ENCODE results near the gene TGOLN2. TPM values are rescaled to one million over a fixed set of nuclear protein-coding genes. Genes with fewer than 3 reads are reported as not detected.

Gene TGOLN2
- total and polyA plus RNA-seq, 10 of the 15 experiments (the other 5 are each of a cell fraction or from before 2014, with no cell fraction given): 13.8 to 92.3 (median 49.4) TPM

DNA sequence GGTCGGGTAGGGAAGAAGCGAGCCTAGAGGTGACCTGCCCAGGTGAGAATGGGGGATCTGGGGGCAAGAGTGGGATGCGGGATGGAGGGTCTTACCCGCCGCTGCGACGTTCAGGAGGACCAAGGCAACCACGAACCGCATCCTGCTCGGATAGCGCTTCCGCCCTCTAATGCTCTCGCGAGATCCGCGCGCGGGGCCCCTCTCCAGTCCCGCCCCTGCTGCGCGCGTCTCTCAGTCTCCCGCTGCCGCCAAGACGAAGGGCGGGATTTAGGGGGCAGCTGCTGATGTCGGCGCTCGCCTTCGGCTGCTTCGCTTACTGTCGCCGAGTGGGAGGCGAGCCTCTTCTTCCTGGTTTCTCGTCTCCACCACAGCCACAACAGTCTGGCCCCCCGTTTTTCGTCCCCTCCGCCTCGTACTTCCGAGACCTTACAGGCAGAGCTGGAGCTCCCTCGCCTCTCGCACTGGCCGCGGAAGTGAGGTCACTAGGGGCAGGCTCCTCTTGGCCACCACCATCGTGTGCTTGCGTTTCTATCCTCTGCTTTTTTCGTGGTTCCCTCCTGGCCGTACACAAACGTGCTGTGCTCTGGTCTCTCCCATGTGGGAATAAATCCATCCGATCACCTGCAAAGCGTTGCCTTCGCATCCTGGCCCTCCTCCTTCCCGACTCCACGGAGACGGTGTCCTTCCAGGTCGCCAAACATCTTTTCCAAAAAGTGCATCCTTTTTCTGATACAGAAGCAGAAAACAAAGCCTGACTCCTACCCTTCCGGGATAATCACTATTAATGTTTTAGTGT is at the start of gene TGOLN2 (continued):
- TF ChIP-seq ASH2L (IDR thresholded peaks at IDR 0.05; ENCODE audit: borderline replicate concordance, low read depth) (no peak), ZZZ3 (IDR thresholded peaks at IDR 0.05; ENCODE audit: control insufficient read depth, insufficient read length, low read depth) (no peak), STAT3 (IDR thresholded peaks at IDR 0.05; ENCODE audit: low read depth, low read length) (no peak), TCF3 (IDR thresholded peaks at IDR 0.05; ENCODE audit: borderline replicate concordance, insufficient read depth, low read depth, low read length) (0 out of 2 replicates have a peak, but pooled peaks have one; percentile 63), PML (IDR thresholded peaks at IDR 0.05; ENCODE audit: low read length) (peak; percentile 99), SUZ12 (IDR thresholded peaks at IDR 0.05; ENCODE audit: unreplicated experiment) (no peak), TBL1XR1 (IDR thresholded peaks at IDR 0.05; ENCODE audit: low read depth, low read length) (0 out of 2 replicates have a peak, but pooled peaks have one; percentile 48), POU2F2 (IDR thresholded peaks at IDR 0.05; ENCODE audit: borderline replicate concordance, low read depth, low read length) (peak; percentile 72; the same call in 2 of the 3 replicates), HDAC6 (IDR thresholded peaks at IDR 0.05; ENCODE audit: unreplicated experiment) (peak; percentile 75), NFIC (IDR thresholded peaks at IDR 0.05; ENCODE audit: low read depth, low read length) (no peak), RCOR1 (conservative IDR thresholded peaks at IDR 0.05; ENCODE audit: low read depth, low read length) (peak; percentile 94; the same call in 1 of the 2 replicates), CEBPB (IDR thresholded peaks at IDR 0.05; ENCODE audit: borderline replicate concordance in 1 of 2, low read depth in 2 of 2, low read length in 2 of 2) (no peak), ZNF622 (IDR thresholded peaks at IDR 0.05) (no peak), BCLAF1 (IDR thresholded peaks at IDR 0.05) (no peak), POLR2AphosphoS2 (IDR thresholded peaks at IDR 0.05; ENCODE audit: low read depth, low read length) (peak; percentile 97), BRCA1 (IDR thresholded peaks at IDR 0.05; ENCODE audit: low read depth, low read length) (peak; percentile 89), EP300 (IDR thresholded peaks at IDR 0.05; ENCODE audit: borderline replicate concordance in 1 of 2, control insufficient read depth in 1 of 2, low read depth in 2 of 2, low read length in 2 of 2) (peak in 1 of 2 experiments; percentile 13; a peak in 1 of 4 replicates)
- TF ChIP-seq, protein P1, sequence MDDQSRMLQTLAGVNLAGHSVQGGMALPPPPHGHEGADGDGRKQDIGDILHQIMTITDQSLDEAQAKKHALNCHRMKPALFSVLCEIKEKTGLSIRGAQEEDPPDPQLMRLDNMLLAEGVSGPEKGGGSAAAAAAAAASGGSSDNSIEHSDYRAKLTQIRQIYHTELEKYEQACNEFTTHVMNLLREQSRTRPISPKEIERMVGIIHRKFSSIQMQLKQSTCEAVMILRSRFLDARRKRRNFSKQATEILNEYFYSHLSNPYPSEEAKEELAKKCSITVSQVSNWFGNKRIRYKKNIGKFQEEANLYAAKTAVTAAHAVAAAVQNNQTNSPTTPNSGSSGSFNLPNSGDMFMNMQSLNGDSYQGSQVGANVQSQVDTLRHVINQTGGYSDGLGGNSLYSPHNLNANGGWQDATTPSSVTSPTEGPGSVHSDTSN (IDR thresholded peaks at IDR 0.05; ENCODE audit: insufficient replicate concordance, low read depth, low read length): no peak
- TF ChIP-seq, protein P2, sequence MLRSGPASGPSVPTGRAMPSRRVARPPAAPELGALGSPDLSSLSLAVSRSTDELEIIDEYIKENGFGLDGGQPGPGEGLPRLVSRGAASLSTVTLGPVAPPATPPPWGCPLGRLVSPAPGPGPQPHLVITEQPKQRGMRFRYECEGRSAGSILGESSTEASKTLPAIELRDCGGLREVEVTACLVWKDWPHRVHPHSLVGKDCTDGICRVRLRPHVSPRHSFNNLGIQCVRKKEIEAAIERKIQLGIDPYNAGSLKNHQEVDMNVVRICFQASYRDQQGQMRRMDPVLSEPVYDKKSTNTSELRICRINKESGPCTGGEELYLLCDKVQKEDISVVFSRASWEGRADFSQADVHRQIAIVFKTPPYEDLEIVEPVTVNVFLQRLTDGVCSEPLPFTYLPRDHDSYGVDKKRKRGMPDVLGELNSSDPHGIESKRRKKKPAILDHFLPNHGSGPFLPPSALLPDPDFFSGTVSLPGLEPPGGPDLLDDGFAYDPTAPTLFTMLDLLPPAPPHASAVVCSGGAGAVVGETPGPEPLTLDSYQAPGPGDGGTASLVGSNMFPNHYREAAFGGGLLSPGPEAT (IDR thresholded peaks at IDR 0.05; ENCODE audit: low read depth): peak; percentile 59; the same call in 1 of the 2 replicates
- TF ChIP-seq, protein P3, sequence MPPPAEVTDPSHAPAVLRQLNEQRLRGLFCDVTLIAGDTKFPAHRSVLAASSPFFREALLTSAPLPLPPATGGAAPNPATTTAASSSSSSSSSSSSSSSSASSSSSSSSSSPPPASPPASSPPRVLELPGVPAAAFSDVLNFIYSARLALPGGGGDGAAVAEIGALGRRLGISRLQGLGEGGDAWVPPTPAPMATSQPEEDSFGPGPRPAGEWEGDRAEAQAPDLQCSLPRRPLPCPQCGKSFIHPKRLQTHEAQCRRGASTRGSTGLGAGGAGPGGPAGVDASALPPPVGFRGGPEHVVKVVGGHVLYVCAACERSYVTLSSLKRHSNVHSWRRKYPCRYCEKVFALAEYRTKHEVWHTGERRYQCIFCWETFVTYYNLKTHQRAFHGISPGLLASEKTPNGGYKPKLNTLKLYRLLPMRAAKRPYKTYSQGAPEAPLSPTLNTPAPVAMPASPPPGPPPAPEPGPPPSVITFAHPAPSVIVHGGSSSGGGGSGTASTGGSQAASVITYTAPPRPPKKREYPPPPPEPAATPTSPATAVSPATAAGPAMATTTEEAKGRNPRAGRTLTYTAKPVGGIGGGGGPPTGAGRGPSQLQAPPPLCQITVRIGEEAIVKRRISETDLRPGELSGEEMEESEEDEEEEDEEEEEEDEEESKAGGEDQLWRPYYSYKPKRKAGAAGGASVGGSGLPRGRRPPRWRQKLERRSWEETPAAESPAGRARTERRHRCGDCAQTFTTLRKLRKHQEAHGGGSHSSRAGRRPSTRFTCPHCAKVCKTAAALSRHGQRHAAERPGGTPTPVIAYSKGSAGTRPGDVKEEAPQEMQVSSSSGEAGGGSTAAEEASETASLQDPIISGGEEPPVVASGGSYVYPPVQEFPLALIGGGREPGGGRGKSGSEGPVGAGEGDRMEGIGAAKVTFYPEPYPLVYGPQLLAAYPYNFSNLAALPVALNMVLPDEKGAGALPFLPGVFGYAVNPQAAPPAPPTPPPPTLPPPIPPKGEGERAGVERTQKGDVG (CRISPR knock-in tag; IDR thresholded peaks at IDR 0.05): no peak
